Ascending aorta (tissue), 2 donors: ENCODE measurements around the gene TBC1D25. TPM values are rescaled to one million over a fixed set of nuclear protein-coding genes. Genes with fewer than 3 reads are reported as not detected.

ENCODE experiments used
- DNase-seq, 2 donors: peaks; one replicate each; pipeline ENCODE4 v3.0.0-alpha.2; 2019; ENCODE audit warnings: low spot score in 2 of 2
- H3K27ac ChIP-seq, 2 donors: fragments of 200-600 bp; sonication (generic); one replicate each; pipeline ENCODE4 v1.5.1; 2016 to 2017; ENCODE audit warnings: mild to moderate bottlenecking in 1 of 2
- H3K27me3 ChIP-seq: fragments of 200-600 bp; sonication (generic); one replicate; pipeline ENCODE4 v1.5.1; 2017
- H3K36me3 ChIP-seq, 2 donors: fragments of 200-600 bp; sonication (generic); one replicate each; pipeline ENCODE4 v1.5.1; 2016
- H3K4me1 ChIP-seq, 2 donors: fragments of 200-600 bp; sonication (generic); one replicate each; pipeline ENCODE4 v1.5.1; 2016 to 2017; ENCODE audit warnings: mild to moderate bottlenecking in 1 of 2
- H3K4me3 ChIP-seq, 2 donors: fragments of 200-600 bp; sonication (generic); one replicate each; pipeline ENCODE4 v1.5.1; 2016 to 2017; ENCODE audit warnings: mild to moderate bottlenecking in 1 of 2
- H3K9me3 ChIP-seq, 2 donors: fragments of 200-600 bp; sonication (generic); one replicate each; pipeline ENCODE4 v1.5.1; 2016
- CTCF ChIP-seq, 3 experiments: fragments of 200-600 bp in 2 of 3; fragments of 450-650 bp in 1 of 3; sonication (generic) in 2 of 3; IDR thresholded peaks; one replicate each; pipeline ENCODE4 v1.5.1; 2016 to 2019; ENCODE audit warnings: antibody characterized with exemption in 3 of 3, mild to moderate bottlenecking in 1 of 3, moderate library complexity in 1 of 3
- intact Hi-C: fragments of 100-400 bp; cut with DNase I; formaldehyde crosslinking; loops from one replicate; pipeline ENCODE4 v1.15.1; 2023
- total RNA-seq: library from RNA; depleted of rRNA; stranded (reverse); fragments of >200 nt; gene quantifications from one replicate; pipeline ENCODE4 v1.1.0, GENCODE V29; 2016

Gene TBC1D25
- total RNA-seq, 1 donor from 2014 or later = 8.2 TPM

- DNase-seq = no peak
- intact Hi-C loops = loop anchor here (2.0 to 10.0 kb wide), 2 partner anchors 67 to 119 kb away; partner anchors contain the start of genes PORCN and SUV39H1
- TF ChIP-seq CTCF (IDR thresholded peaks at IDR 0.05) = no peak
These were observed 36.1 kb downstream of the TBC1D25 start for GRCh38 chrX:48575642-48576041.

GRCh38 chrX:48576108-48576507 lies 36.6 kb downstream of the TBC1D25 start:
- H3K27me3 ChIP-seq = no peaks in the 10 kb centered on the region
- intact Hi-C loops = loop anchor here (10.0 kb wide), 1 partner anchor 119 kb away; the partner anchor contains the start of gene SUV39H1
- no peak for DNase-seq
- H3K4me3 ChIP-seq = peak overlapping the region; percentile 71 to 78
- peaks cover 19 to 33% of the 10 kb centered on the region in 2 donors for H3K36me3 ChIP-seq
- peak overlapping the region; percentile 96 to 99 for H3K27ac ChIP-seq
- no peaks in the 10 kb centered on the region for H3K9me3 ChIP-seq
- TF ChIP-seq CTCF (IDR thresholded peaks at IDR 0.05) = no peak
- peaks cover 0 to 7% of the 10 kb centered on the region in 2 donors for H3K4me1 ChIP-seq

More at GRCh38 chrX:48575642-48576041, 36.1 kb downstream of the TBC1D25 start:
- Histone ChIP-seq H3K4me1 (peaks cover 0 to 7% of the 10 kb centered on the region in 2 donors), H3K9me3 (no peaks in the 10 kb centered on the region), H3K27ac (peak overlapping the region; percentile 96 to 99), H3K36me3 (peaks cover 19 to 33% of the 10 kb centered on the region in 2 donors), H3K4me3 (peak overlapping the region; percentile 71 to 78), H3K27me3 (no peaks in the 10 kb centered on the region)

GRCh38 chrX:48578661-48579128 lies 39.2 kb downstream of the TBC1D25 start:
- peaks cover 0 to 7% of the 10 kb centered on the region in 2 donors for H3K4me1 ChIP-seq
- peaks cover 19 to 33% of the 10 kb centered on the region in 2 donors for H3K36me3 ChIP-seq
- TF ChIP-seq CTCF (IDR thresholded peaks at IDR 0.05) = no peak
- no peak overlapping the region for H3K27ac ChIP-seq
- H3K9me3 ChIP-seq = no peaks in the 10 kb centered on the region
- no peak for DNase-seq
- intact Hi-C loops = loop anchor here (10.0 kb wide), 1 partner anchor 116 kb away; the partner anchor contains the start of gene SUV39H1
- H3K27me3 ChIP-seq = no peaks in the 10 kb centered on the region
- H3K4me3 ChIP-seq = no peak overlapping the region

- no peak for DNase-seq
- Histone ChIP-seq H3K4me1 (peaks cover 0 to 7% of the 10 kb centered on the region in 2 donors), H3K9me3 (no peaks in the 10 kb centered on the region), H3K27ac (no peak overlapping the region), H3K4me3 (no peak overlapping the region), H3K36me3 (peaks cover 19 to 33% of the 10 kb centered on the region in 2 donors), H3K27me3 (no peaks in the 10 kb centered on the region)
- no peak for TF ChIP-seq CTCF (IDR thresholded peaks at IDR 0.05)
- intact Hi-C loops = loop anchor here (10.0 kb wide), 1 partner anchor 116 kb away; the partner anchor contains the start of gene SUV39H1
These were observed 39.7 kb downstream of the TBC1D25 start for GRCh38 chrX:48579259-48579658.

GRCh38 chrX:48580662-48581061 lies 41.1 kb downstream of the TBC1D25 start:
- Histone ChIP-seq H3K9me3 (no peaks in the 10 kb centered on the region), H3K4me1 (peaks cover 0 to 6% of the 10 kb centered on the region in 2 donors), H3K27me3 (no peaks in the 10 kb centered on the region), H3K4me3 (no peak overlapping the region), H3K27ac (no peak overlapping the region), H3K36me3 (peaks cover 18 to 29% of the 10 kb centered on the region in 2 donors)
- TF ChIP-seq CTCF (IDR thresholded peaks at IDR 0.05) = no peak
- no peak for DNase-seq
- intact Hi-C loops = no loop called here
